Stomach (tissue), 9 donors: ENCODE results near the gene SYTL1. TPM values are rescaled to one million over a fixed set of nuclear protein-coding genes. Genes with fewer than 3 reads are reported as not detected.
A peak's percentile ranks its signal among the peaks of the same experiment; 100 is the strongest.

Source experiments
- DNase-seq, 2 donors: peaks; one replicate each; pipeline versions ENCODE4 v3.0.0 to v3.0.0-alpha.2; 2013 to 2019
- H3K27ac ChIP-seq, 5 donors: fragments of 200-600 bp in 4 of 5; sonication (generic) in 4 of 5; one replicate each; pipeline ENCODE4 v1.5.1; 2013 to 2019; ENCODE audit warnings: mild to moderate bottlenecking in 1 of 5, moderate library complexity in 1 of 5
- H3K27me3 ChIP-seq, 3 donors: fragments of 200-600 bp; sonication (generic); one replicate each; pipeline ENCODE4 v1.5.1; 2017 to 2019; ENCODE audit warnings: mixed run types in 1 of 3
- H3K36me3 ChIP-seq, 4 donors: fragments of 200-600 bp; sonication (generic); 1 replicate in 3 of 4; 2 replicates in 1 of 4; pipeline ENCODE4 v1.5.1; 2016 to 2019
- H3K4me1 ChIP-seq, 4 donors: fragments of 200-600 bp; sonication (generic); one replicate each; pipeline ENCODE4 v1.5.1; 2016 to 2019
- H3K4me3 ChIP-seq, 4 donors: fragments of 200-600 bp; sonication (generic) in 3 of 4; one replicate each; pipeline ENCODE4 v1.5.1; 2016 to 2019; ENCODE audit warnings: mild to moderate bottlenecking in 1 of 4
- H3K9me3 ChIP-seq, 4 donors: fragments of 200-600 bp; sonication (generic); one replicate each; pipeline ENCODE4 v1.5.1; 2016 to 2019
- EP300 ChIP-seq: sonication (generic); formaldehyde crosslinking; IDR thresholded peaks from one replicate; pipeline ENCODE4 v1.6.1; 2017; ENCODE audit warnings: antibody characterized with exemption
- POLR2A ChIP-seq, 4 donors: fragments of 450-650 bp; IDR thresholded peaks; one replicate each; pipeline ENCODE4 v1.6.1; 2016; ENCODE audit warnings: antibody characterized with exemption in 4 of 4, control low read depth in 2 of 4, mild to moderate bottlenecking in 1 of 4, moderate library complexity in 1 of 4
- POLR2AphosphoS5 ChIP-seq, 3 donors: sonication (generic); formaldehyde crosslinking; IDR thresholded peaks; one replicate each; pipeline ENCODE4 v1.6.1; 2016; ENCODE audit warnings: antibody characterized with exemption in 3 of 3
- WGBS, 5 donors: extraction: QIAGEN DNeasy Blood & Tissue Kit in 3 of 5; methylation state at CpG; one replicate each; pipeline versions ENCODE4 v1.1.5 to v1.1.7; 2013 to 2018; 5-methylcytosine and 5-hydroxymethylcytosine counted together
- intact Hi-C: fragments of 100-400 bp; cut with DNase I; formaldehyde crosslinking; loops from one replicate; pipeline ENCODE4 v1.15.1; 2023; ENCODE audit warnings: low total_unique reads
- polyA plus RNA-seq, 3 donors: library from polyadenylated mRNA; stranded (reverse); fragments of 200-250 nt; gene quantifications; one replicate each; pipeline ENCODE4 v1.2.3, GENCODE V29; 2013
- total RNA-seq, 5 donors: library from RNA; depleted of rRNA; stranded (reverse); fragments of >200 nt; gene quantifications; one replicate each; pipeline versions ENCODE4 v1.1.0 to v1.2.3, GENCODE V29; 2014 to 2016
- TF ChIP-seq, protein P1 (sequence below), 7 experiments: fragments of 450-650 bp in 4 of 7; fragments of 200-600 bp in 3 of 7; sonication (generic) in 3 of 7; IDR thresholded peaks; one replicate each; pipeline ENCODE4 v1.5.1; 2016 to 2019; ENCODE audit warnings: antibody characterized with exemption in 7 of 7, control low read depth in 2 of 7, mild to moderate bottlenecking in 1 of 7
- donor health status: healthy with polysubstance abuse.
- donor health status: Bipolar disorder and iron deficiency.
- donor health status: healthy.

Gene SYTL1
- total and polyA plus RNA-seq, 8 donors, result 15.6 to 222 (median 58.2) TPM

DNA sequence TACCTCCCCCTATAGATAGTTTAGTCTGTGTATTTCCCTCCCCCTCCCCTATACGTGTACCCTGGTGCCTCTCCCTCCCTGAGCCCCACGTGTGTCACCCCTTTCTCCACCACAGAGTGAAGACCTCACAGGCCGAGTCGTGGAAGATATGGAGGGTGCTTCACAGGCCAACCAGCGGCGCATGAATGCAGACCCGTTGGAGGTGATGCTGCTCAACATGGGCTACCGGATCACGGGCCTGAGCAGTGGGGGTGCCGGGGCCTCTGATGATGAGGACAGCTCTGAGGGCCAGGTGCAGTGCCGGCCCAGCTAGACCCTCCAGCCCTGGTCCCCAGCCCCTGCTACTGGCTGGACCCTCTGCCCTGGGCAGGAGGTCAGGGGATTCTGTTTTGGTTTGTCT is 35.8 kb upstream of the SYTL1 start:
- Histone ChIP-seq H3K27ac (no peak overlapping the region), H3K9me3 (no peaks in the 10 kb centered on the region), H3K4me1 (peaks cover 0 to 7% (median 4%) of the 10 kb centered on the region in 4 donors), H3K27me3 (no peaks in the 10 kb centered on the region), H3K36me3 (peaks cover 30 to 76% (median 72%) of the 10 kb centered on the region in 4 donors), H3K4me3 (no peak overlapping the region)
- intact Hi-C loops, result loop anchor here (10.0 kb wide), 1 partner anchor 299 kb away; the partner anchor contains the start of gene AHDC1
- 83 to 95% (median 91%) methylated on average over 10 to 11 of the region's 11 CpGs for WGBS, 5 donors
- no peak for DNase-seq
- TF ChIP-seq, protein P1, sequence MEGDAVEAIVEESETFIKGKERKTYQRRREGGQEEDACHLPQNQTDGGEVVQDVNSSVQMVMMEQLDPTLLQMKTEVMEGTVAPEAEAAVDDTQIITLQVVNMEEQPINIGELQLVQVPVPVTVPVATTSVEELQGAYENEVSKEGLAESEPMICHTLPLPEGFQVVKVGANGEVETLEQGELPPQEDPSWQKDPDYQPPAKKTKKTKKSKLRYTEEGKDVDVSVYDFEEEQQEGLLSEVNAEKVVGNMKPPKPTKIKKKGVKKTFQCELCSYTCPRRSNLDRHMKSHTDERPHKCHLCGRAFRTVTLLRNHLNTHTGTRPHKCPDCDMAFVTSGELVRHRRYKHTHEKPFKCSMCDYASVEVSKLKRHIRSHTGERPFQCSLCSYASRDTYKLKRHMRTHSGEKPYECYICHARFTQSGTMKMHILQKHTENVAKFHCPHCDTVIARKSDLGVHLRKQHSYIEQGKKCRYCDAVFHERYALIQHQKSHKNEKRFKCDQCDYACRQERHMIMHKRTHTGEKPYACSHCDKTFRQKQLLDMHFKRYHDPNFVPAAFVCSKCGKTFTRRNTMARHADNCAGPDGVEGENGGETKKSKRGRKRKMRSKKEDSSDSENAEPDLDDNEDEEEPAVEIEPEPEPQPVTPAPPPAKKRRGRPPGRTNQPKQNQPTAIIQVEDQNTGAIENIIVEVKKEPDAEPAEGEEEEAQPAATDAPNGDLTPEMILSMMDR (IDR thresholded peaks at IDR 0.05), result no peak
- no peak for TF ChIP-seq EP300
- no peak for TF ChIP-seq POLR2AphosphoS5 (IDR thresholded peaks at IDR 0.05)
- TF ChIP-seq POLR2A (IDR thresholded peaks at IDR 0.05), result no peak

DNA sequence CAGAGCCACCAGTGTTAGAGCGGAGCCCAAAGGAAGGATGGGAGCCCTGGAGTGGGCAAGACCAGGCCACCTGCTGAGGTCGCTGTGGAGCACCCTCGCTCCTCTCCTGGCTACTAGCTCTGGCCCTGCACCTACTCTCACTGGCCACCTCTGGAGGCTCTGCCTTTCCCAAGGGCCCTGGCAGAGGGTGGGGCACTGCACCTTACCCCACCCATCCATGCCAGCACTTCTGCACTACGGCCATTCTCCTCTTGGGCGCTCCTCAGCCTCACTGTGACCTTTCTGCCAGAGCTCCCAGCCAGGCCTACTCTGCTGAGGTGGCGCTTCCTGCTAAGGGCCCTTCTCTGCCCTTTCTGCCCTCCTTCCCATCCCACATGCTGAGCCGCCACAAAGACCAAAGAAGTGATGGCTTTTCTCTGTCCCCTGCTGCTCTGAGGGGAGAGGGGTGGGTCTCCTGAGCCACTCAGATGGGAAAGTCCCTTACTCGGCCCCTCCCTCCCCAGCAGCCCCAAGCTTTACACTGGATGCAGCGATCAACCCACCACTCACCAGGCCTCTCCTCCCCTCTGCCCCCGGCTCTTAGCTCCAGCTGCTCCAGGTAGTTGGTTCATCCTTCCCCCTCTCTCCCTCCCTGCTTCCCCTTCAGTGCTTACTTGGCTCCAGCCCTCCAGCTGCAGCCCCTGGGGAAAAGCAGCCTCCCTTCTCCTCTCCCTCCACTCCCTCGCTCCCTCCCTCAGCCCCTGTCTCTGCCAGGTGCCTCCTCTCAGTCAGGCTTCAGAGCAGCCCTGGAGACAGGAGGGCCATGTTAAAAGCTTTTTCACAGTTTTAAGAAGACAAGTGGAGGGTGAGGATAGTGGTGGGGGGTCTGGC is 34.7 kb upstream of the SYTL1 start:
- DNase-seq, result peak in 1 of 2 donors; percentile 57
- H3K4me1 ChIP-seq, result no peaks in the 10 kb centered on the region
- peaks cover 24 to 71% (median 68%) of the 10 kb centered on the region in 4 donors for H3K36me3 ChIP-seq
- WGBS, 5 donors, result 72 to 86% (median 79%) methylated on average over 11 of the region's 11 CpGs
- no peak overlapping the region for H3K27ac ChIP-seq
- H3K27me3 ChIP-seq, result no peaks in the 10 kb centered on the region
- TF ChIP-seq POLR2A (IDR thresholded peaks at IDR 0.05), result no peak
- TF ChIP-seq, protein P1 (IDR thresholded peaks at IDR 0.05), result no peak
- TF ChIP-seq EP300, result no peak
- TF ChIP-seq POLR2AphosphoS5 (IDR thresholded peaks at IDR 0.05), result no peak
- no peaks in the 10 kb centered on the region for H3K9me3 ChIP-seq
- H3K4me3 ChIP-seq, result no peak overlapping the region
- intact Hi-C loops, result loop anchor here (10.0 kb wide), 1 partner anchor 298 kb away; the partner anchor contains the start of gene AHDC1

DNA sequence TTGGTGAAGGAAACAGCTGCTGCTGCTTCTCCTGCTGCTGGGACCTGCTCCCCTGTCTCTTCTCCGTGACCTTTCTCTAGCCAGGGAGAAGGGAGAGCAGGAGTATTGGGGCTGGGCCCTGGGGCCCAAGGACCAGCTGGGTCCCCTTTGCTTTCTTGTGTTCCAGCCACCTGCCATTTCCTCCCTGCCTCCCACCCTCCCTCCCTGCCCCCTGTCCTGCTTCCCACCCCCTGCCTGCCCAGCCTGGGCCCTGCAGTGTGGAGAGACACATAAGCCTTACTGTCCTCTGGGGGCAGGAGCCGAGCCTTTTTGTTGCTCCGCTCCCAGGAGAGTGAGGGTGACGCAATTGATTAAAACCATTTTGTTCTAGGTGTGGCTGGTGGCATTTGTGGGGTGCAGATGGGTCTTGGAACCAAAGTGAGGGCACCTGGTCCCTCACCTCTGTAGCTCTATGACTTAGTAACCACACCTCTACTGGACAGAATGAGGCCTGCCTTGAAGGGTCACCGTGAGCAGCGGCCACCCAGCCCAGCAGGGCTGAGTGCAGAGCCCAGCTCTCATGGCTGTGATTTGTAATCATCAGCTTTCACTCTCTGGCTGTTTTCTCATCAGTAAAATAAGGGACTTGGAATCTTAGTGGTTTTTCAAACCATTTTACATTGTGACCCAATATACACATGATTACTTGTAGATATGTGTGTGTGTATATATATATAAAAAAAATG is 33.8 kb upstream of the SYTL1 start:
- H3K4me1 ChIP-seq, result no peaks in the 10 kb centered on the region
- 81 to 92% (median 87%) methylated on average over 5 to 6 of the region's 6 CpGs for WGBS, 5 donors
- no peak for DNase-seq
- peaks cover 20 to 62% (median 58%) of the 10 kb centered on the region in 4 donors for H3K36me3 ChIP-seq
- H3K9me3 ChIP-seq, result no peaks in the 10 kb centered on the region
- no peak overlapping the region for H3K27ac ChIP-seq
- H3K4me3 ChIP-seq, result no peak overlapping the region
- intact Hi-C loops, result loop anchor here (10.0 kb wide), 1 partner anchor 297 kb away; the partner anchor contains the start of gene AHDC1
- TF ChIP-seq, protein P1 (IDR thresholded peaks at IDR 0.05), result no peak
- TF ChIP-seq POLR2AphosphoS5 (IDR thresholded peaks at IDR 0.05) (no peak), EP300 (no peak), POLR2A (IDR thresholded peaks at IDR 0.05) (no peak)
- no peaks in the 10 kb centered on the region for H3K27me3 ChIP-seq

DNA sequence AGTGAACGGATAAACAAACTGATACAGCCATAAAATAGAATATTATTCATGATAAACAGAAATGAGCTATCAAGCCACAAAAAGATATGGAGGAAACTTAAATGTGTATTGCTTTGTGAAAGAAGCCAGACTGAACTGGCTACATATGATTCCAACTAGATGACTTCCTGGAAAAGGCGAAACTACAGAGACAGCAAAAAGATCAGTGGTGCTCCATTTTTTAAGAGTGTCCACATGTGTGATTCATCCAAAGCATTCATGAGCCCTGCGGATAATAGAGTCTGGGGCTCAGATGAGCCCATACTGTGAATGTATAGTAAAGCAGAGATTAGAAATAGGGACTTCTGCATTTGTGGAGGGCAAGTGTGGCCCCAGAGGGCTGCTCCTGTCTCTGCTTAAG is 27.7 kb upstream of the SYTL1 start:
- no peaks in the 10 kb centered on the region for H3K9me3 ChIP-seq
- H3K4me1 ChIP-seq, result no peaks in the 10 kb centered on the region
- H3K27ac ChIP-seq, result no peak overlapping the region
- intact Hi-C loops, result no loop called here
- 74 to 82% (median 80%) methylated on average over 3 of the region's 3 CpGs for WGBS, 5 donors
- peaks cover 0 to 6% (median 0%) of the 10 kb centered on the region in 3 donors for H3K27me3 ChIP-seq
- no peak for DNase-seq
- TF ChIP-seq POLR2AphosphoS5 (IDR thresholded peaks at IDR 0.05) (no peak), EP300 (no peak)
- TF ChIP-seq, protein P1 (IDR thresholded peaks at IDR 0.05), result no peak
- no peak overlapping the region for H3K4me3 ChIP-seq
- peaks cover 0 to 12% (median 9%) of the 10 kb centered on the region in 4 donors for H3K36me3 ChIP-seq
